Fibroblast of lung (primary cell): ENCODE data around the gene LMF1. TPM values are rescaled to one million over a fixed set of nuclear protein-coding genes. Genes with fewer than 3 reads are reported as not detected.

Experiments
- DNase-seq, 2 donors: peaks; one replicate each; pipeline versions ENCODE4 v3.0.0 to v3.0.0-alpha.2; 2010; ENCODE audit warnings: low read depth in 2 of 2
- H2AFZ ChIP-seq: 2 replicates; pipeline ENCODE4 v1.5.1; 2012; ENCODE audit warnings: low read length, control low read depth, inconsistent platforms
- H3K27ac ChIP-seq: 2 replicates; pipeline ENCODE4 v1.5.1; 2011; ENCODE audit warnings: low read length, control low read depth; ENCODE audit not compliant: insufficient read depth
- H3K27me3 ChIP-seq: 2 replicates; pipeline ENCODE4 v1.5.1; 2011; ENCODE audit warnings: mild to moderate bottlenecking, low read length; ENCODE audit not compliant: control insufficient read depth, insufficient read depth
- H3K36me3 ChIP-seq: 2 replicates; pipeline ENCODE4 v1.5.1; 2011; ENCODE audit warnings: low read length; ENCODE audit not compliant: control insufficient read depth, insufficient read depth
- H3K4me1 ChIP-seq: 2 replicates; pipeline ENCODE4 v1.5.1; 2011; ENCODE audit warnings: low read length; ENCODE audit not compliant: control insufficient read depth, insufficient read depth; ENCODE audit errors: extremely low read depth
- H3K4me2 ChIP-seq: 2 replicates; pipeline ENCODE4 v1.5.1; 2011; ENCODE audit warnings: low read length, control low read depth; ENCODE audit not compliant: insufficient read depth; ENCODE audit errors: extremely low read depth
- H3K4me3 ChIP-seq, 4 experiments: fragments of 200-600 bp in 1 of 4; sonication (generic) in 1 of 4; replicated peaks in 1 of 4; 2 replicates each; pipeline ENCODE4 v1.5.1; 2011 to 2016; ENCODE audit warnings: low read length in 4 of 4, low read depth in 3 of 4, mild to moderate bottlenecking in 3 of 4, control low read depth in 2 of 4, inconsistent platforms in 1 of 4, mixed read lengths in 1 of 4; ENCODE audit not compliant: insufficient read depth in 1 of 4; ENCODE audit errors: control extremely low read depth in 1 of 4
- H3K79me2 ChIP-seq: 2 replicates; pipeline ENCODE4 v1.5.1; 2012; ENCODE audit warnings: mild to moderate bottlenecking, low read length, inconsistent platforms; ENCODE audit not compliant: control insufficient read depth, insufficient read depth
- H3K9ac ChIP-seq: 2 replicates; pipeline ENCODE4 v1.5.1; 2011; ENCODE audit warnings: mild to moderate bottlenecking, low read length, control low read depth; ENCODE audit not compliant: insufficient read depth
- H3K9me3 ChIP-seq: 2 replicates; pipeline ENCODE4 v1.5.1; 2012; ENCODE audit warnings: low read depth, low read length; ENCODE audit not compliant: control insufficient read depth, insufficient read depth
- H4K20me1 ChIP-seq: 2 replicates; pipeline ENCODE4 v1.5.1; 2011; ENCODE audit warnings: low read length; ENCODE audit not compliant: control insufficient read depth, insufficient read depth; ENCODE audit errors: extremely low read depth
- EZH2 ChIP-seq: IDR thresholded peaks from 2 replicates; pipeline ENCODE4 v1.5.1; 2012; ENCODE audit warnings: low read length, control low read depth, mild to moderate bottlenecking; ENCODE audit errors: missing control alignments
- polyA plus RNA-seq, 2 donors: library from polyadenylated mRNA; depleted of rRNA in 1 of 2; stranded (reverse) in 1 of 2; unstranded in 1 of 2; fragments of >200 nt; gene quantifications; 2 replicates each; pipeline ENCODE4 v1.2.1, GENCODE V29; 2011 to 2012; ENCODE audit warnings: missing spikeins in 1 of 2
- total RNA-seq: library from RNA; depleted of rRNA; stranded (reverse); fragments of >200 nt; gene quantifications from 2 replicates; pipeline ENCODE4 v1.2.1, GENCODE V29; 2014
- TF ChIP-seq, protein P1 (sequence below), 2 donors: IDR thresholded peaks in 1 of 2; conservative IDR thresholded peaks in 1 of 2; 1 replicate in 1 of 2; 2 replicates in 1 of 2; pipeline ENCODE4 v1.5.1; 2011 to 2012; ENCODE audit warnings: low read length in 2 of 2, control low read depth in 1 of 2, inconsistent platforms in 1 of 2, low read depth in 1 of 2, mild to moderate bottlenecking in 1 of 2

Gene LMF1
- total and polyA plus RNA-seq, 2 donors (not counting 1 experiment from before 2014, with no cell fraction given): 12.3 to 12.6 TPM

DNA sequence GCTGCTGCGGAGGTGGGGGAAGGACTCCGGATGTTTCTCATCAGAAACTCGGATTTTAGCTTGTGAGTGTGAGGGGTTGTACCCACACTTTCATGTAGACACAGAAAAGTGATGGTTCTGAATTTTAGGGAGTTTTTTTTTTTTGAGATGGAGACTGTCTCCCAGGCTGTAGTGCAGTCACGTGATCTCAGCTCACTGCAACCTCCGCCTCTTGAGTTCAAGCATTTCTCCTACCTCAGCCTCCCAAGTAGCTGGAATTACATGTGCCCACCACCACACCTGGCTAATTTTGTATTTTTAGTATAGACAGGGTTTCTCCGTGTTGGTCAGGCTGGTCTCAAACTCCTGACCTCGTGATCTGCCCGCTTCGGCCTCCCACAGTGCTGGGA lies 147.9 kb downstream of the LMF1 start:
- Histone ChIP-seq H3K9me3 (peaks cover 3% of the 10 kb centered on the region), H3K27ac (no peak overlapping the region), H3K4me1 (no peaks in the 10 kb centered on the region), H2AFZ (no peak overlapping the region), H3K36me3 (no peaks in the 10 kb centered on the region), H3K9ac (no peak overlapping the region), H3K27me3 (no peaks in the 10 kb centered on the region), H3K4me3 (no peak overlapping the region), H3K79me2 (no peaks in the 10 kb centered on the region), H3K4me2 (no peak overlapping the region), H4K20me1 (no peaks in the 10 kb centered on the region)
- TF ChIP-seq EZH2: no peak
- TF ChIP-seq, protein P1, sequence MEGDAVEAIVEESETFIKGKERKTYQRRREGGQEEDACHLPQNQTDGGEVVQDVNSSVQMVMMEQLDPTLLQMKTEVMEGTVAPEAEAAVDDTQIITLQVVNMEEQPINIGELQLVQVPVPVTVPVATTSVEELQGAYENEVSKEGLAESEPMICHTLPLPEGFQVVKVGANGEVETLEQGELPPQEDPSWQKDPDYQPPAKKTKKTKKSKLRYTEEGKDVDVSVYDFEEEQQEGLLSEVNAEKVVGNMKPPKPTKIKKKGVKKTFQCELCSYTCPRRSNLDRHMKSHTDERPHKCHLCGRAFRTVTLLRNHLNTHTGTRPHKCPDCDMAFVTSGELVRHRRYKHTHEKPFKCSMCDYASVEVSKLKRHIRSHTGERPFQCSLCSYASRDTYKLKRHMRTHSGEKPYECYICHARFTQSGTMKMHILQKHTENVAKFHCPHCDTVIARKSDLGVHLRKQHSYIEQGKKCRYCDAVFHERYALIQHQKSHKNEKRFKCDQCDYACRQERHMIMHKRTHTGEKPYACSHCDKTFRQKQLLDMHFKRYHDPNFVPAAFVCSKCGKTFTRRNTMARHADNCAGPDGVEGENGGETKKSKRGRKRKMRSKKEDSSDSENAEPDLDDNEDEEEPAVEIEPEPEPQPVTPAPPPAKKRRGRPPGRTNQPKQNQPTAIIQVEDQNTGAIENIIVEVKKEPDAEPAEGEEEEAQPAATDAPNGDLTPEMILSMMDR (conservative IDR thresholded peaks at IDR 0.05 in 1 of 2, IDR thresholded peaks at IDR 0.05 in 1 of 2; ENCODE audit: low read depth in 1 of 2, low read length in 2 of 2): no peak
- DNase-seq: no peak

DNA sequence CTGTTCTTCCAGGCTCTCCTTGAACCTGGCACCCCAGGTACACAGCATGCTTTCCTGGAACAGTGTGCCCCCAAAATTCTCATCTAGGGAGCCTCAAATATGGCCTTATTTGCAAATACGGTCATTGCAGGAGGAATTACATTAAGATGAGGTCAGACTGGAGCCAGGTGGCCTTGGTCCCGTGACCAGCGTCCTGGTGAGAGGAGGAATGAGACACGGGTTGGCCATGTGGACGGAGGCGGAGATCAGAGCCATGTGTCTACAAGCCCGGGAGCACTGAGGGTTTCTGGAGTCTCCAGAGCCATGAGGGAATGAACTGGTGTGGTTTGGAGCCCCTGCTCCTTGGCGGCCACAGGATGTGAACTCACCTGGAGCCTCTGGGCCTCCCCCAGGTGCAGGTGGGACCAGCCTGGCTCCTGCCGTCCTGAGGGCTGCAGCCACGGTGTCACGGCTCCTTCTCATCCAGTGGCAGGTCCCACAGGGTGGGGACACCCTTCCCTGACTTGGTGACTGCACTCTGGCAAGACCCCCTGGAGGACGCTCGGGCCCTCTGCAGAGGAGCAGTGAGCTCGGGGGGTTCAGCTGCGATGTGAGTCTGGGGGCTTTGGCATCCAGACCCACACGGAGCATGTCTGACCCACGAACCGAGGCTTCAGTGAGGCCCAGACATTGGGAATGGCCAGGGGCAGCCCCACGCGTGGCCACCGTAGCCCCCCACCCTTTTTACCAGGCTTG lies 148.4 kb downstream of the LMF1 start:
- H4K20me1 ChIP-seq: no peaks in the 10 kb centered on the region
- no peaks in the 10 kb centered on the region for H3K36me3 ChIP-seq
- no peaks in the 10 kb centered on the region for H3K27me3 ChIP-seq
- no peak overlapping the region for H3K4me3 ChIP-seq
- H2AFZ ChIP-seq: no peak overlapping the region
- H3K27ac ChIP-seq: no peak overlapping the region
- H3K9me3 ChIP-seq: peaks cover 3% of the 10 kb centered on the region
- no peak overlapping the region for H3K4me2 ChIP-seq
- no peaks in the 10 kb centered on the region for H3K79me2 ChIP-seq
- DNase-seq: no peak
- H3K9ac ChIP-seq: no peak overlapping the region
- TF ChIP-seq, protein P1 (conservative IDR thresholded peaks at IDR 0.05 in 1 of 2, IDR thresholded peaks at IDR 0.05 in 1 of 2; ENCODE audit: low read depth in 1 of 2, low read length in 2 of 2): no peak
- no peak for TF ChIP-seq EZH2
- no peaks in the 10 kb centered on the region for H3K4me1 ChIP-seq

DNA sequence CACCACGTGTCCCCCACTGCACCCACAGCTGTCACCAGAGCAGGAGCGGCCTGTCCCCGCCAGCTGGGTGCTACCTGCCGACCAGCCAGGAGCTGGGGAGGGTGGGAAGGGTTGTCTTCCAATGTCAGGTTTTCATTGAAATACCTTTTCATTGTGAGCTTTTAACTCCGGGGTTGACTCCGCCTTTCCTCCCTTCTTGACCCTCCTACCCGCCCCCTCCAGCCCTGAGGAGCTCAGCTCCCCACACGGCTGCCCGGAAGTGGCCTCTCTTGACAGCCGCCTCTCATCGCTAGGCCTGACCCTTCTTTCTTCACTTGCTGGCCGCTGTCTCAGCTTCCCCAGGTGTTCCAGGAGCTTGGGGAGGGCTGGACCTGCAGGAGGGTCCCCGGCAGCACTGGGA lies 149.0 kb downstream of the LMF1 start:
- Histone ChIP-seq H3K27me3 (no peaks in the 10 kb centered on the region), H2AFZ (no peak overlapping the region), H4K20me1 (no peaks in the 10 kb centered on the region), H3K9ac (no peak overlapping the region), H3K27ac (no peak overlapping the region), H3K4me2 (no peak overlapping the region), H3K4me1 (no peaks in the 10 kb centered on the region), H3K9me3 (peaks cover 3% of the 10 kb centered on the region), H3K4me3 (no peak overlapping the region), H3K79me2 (no peaks in the 10 kb centered on the region), H3K36me3 (no peaks in the 10 kb centered on the region)
- DNase-seq: no peak
- no peak for TF ChIP-seq EZH2
- TF ChIP-seq, protein P1 (conservative IDR thresholded peaks at IDR 0.05 in 1 of 2, IDR thresholded peaks at IDR 0.05 in 1 of 2; ENCODE audit: low read depth in 1 of 2, low read length in 2 of 2): no peak
